Astrocyte (in vitro differentiated cells and primary cell): Measurements from ENCODE around the gene BMAL2. TPM values are rescaled to one million over a fixed set of nuclear protein-coding genes. Genes with fewer than 3 reads are reported as not detected.

Experiments used
- DNase-seq: peaks from one replicate; pipeline ENCODE4 v3.0.0-alpha.2; 2010; ENCODE audit warnings: low read depth
- FAIRE-seq: peaks from 2 replicates; lab custom pipeline; 2011; peaks lifted over from hg19 to GRCh38; lab: Jason Lieb, UNC
- H2AFZ ChIP-seq: 2 replicates; pipeline ENCODE4 v1.6.0; 2012; ENCODE audit warnings: low read depth, low read length, inconsistent platforms
- H3K27ac ChIP-seq: 2 replicates; pipeline ENCODE4 v1.5.1; 2011; ENCODE audit warnings: low read depth, low read length, inconsistent platforms
- H3K27me3 ChIP-seq: 2 replicates; pipeline ENCODE4 v1.6.0; 2011; ENCODE audit warnings: low read length, inconsistent platforms; ENCODE audit not compliant: insufficient read depth
- H3K36me3 ChIP-seq: 2 replicates; pipeline ENCODE4 v1.5.1; 2011; ENCODE audit warnings: low read length, inconsistent platforms; ENCODE audit not compliant: insufficient read depth
- H3K4me1 ChIP-seq: 2 replicates; pipeline ENCODE4 v1.5.1; 2011; ENCODE audit warnings: low read length, inconsistent platforms; ENCODE audit not compliant: insufficient read depth
- H3K4me2 ChIP-seq: 2 replicates; pipeline ENCODE4 v1.6.0; 2012; ENCODE audit warnings: low read length, inconsistent platforms
- H3K4me3 ChIP-seq: 2 replicates; pipeline ENCODE4 v1.5.1; 2011; ENCODE audit warnings: low read depth, mild to moderate bottlenecking, low read length, inconsistent platforms; ENCODE audit not compliant: insufficient read depth
- H3K79me2 ChIP-seq: 2 replicates; pipeline ENCODE4 v1.6.0; 2012; ENCODE audit warnings: mild to moderate bottlenecking, low read length, inconsistent platforms; ENCODE audit not compliant: insufficient read depth
- H3K9ac ChIP-seq: 2 replicates; pipeline ENCODE4 v1.6.0; 2012; ENCODE audit warnings: mild to moderate bottlenecking, low read length, inconsistent platforms
- H3K9me3 ChIP-seq: 2 replicates; pipeline ENCODE4 v1.5.1; 2012; ENCODE audit warnings: low read depth, mild to moderate bottlenecking, low read length, inconsistent platforms; ENCODE audit not compliant: insufficient read depth
- H4K20me1 ChIP-seq: 2 replicates; pipeline ENCODE4 v1.6.0; 2012; ENCODE audit warnings: low read length, inconsistent platforms; ENCODE audit not compliant: insufficient read depth
- H3K27ac Mint-ChIP-seq: one replicate; pipeline ENCODE4 v1.8.0; 2021; ENCODE audit warnings: mild to moderate bottlenecking, mixed read lengths; ENCODE audit not compliant: unreplicated experiment
- H3K27me3 Mint-ChIP-seq: one replicate; pipeline ENCODE4 v1.8.0; 2021; ENCODE audit warnings: low read depth, mixed read lengths; ENCODE audit not compliant: unreplicated experiment
- H3K36me3 Mint-ChIP-seq: one replicate; pipeline ENCODE4 v1.8.0; 2021; ENCODE audit warnings: low read depth, mixed read lengths; ENCODE audit not compliant: unreplicated experiment
- H3K4me1 Mint-ChIP-seq: one replicate; pipeline ENCODE4 v1.8.0; 2021; ENCODE audit warnings: low read depth, mixed read lengths; ENCODE audit not compliant: unreplicated experiment
- H3K4me3 Mint-ChIP-seq: one replicate; pipeline ENCODE4 v1.8.0; 2021; ENCODE audit warnings: mild to moderate bottlenecking, moderate library complexity, mixed read lengths; ENCODE audit not compliant: unreplicated experiment
- H3K9me3 Mint-ChIP-seq: one replicate; pipeline ENCODE4 v1.8.0; 2021; ENCODE audit warnings: mild to moderate bottlenecking, mixed read lengths; ENCODE audit not compliant: unreplicated experiment
- CTCF ChIP-seq: IDR thresholded peaks from 2 replicates; pipeline ENCODE4 v1.5.1; 2011; ENCODE audit warnings: low read depth, mild to moderate bottlenecking, inconsistent platforms, low read length, moderate library complexity; ENCODE audit not compliant: insufficient read depth
- EZH2 ChIP-seq: IDR thresholded peaks from 2 replicates; pipeline ENCODE4 v1.6.1; 2012; ENCODE audit warnings: mild to moderate bottlenecking, low read length, inconsistent platforms; ENCODE audit not compliant: insufficient read depth
- total RNA-seq: library from RNA; stranded (reverse); gene quantifications from 2 replicates; pipeline ENCODE4 v1.2.1, GENCODE V29; 2021

The BMAL2 gene
- total RNA-seq, 1 donor from 2014 or later: 13.6 TPM

- DNase-seq: peak; percentile 45
- TF ChIP-seq EZH2: no peak
- TF ChIP-seq CTCF: no peak
- no peak overlapping the region for H3K4me3 ChIP-seq
- H3K79me2 ChIP-seq: peaks cover 21% of the 10 kb centered on the region
- Mint-ChIP-seq H3K4me3 (no peak overlapping the region), H3K4me1 (no peaks in the 10 kb centered on the region), H3K27me3 (no peaks in the 10 kb centered on the region), H3K9me3 (no peaks in the 10 kb centered on the region), H3K27ac (no peak overlapping the region), H3K36me3 (no peaks in the 10 kb centered on the region)
- H2AFZ ChIP-seq: no peak overlapping the region
- no peaks in the 10 kb centered on the region for H3K9me3 ChIP-seq
- no peaks in the 10 kb centered on the region for H4K20me1 ChIP-seq
- no peaks in the 10 kb centered on the region for H3K4me1 ChIP-seq
- peak; percentile 49 for FAIRE-seq
- no peak overlapping the region for H3K27ac ChIP-seq
- H3K4me2 ChIP-seq: no peak overlapping the region
- no peak overlapping the region for H3K9ac ChIP-seq
- no peaks in the 10 kb centered on the region for H3K36me3 ChIP-seq
- H3K27me3 ChIP-seq: no peaks in the 10 kb centered on the region
Observed at GRCh38 chr12:27361372-27361771, 28.7 kb downstream of the BMAL2 start.

- Histone ChIP-seq H3K9ac (no peak overlapping the region), H3K4me1 (peaks cover 5% of the 10 kb centered on the region), H3K27me3 (no peaks in the 10 kb centered on the region), H2AFZ (no peak overlapping the region), H3K4me2 (no peak overlapping the region), H3K27ac (no peak overlapping the region), H3K79me2 (peaks cover 26% of the 10 kb centered on the region), H3K9me3 (no peaks in the 10 kb centered on the region), H3K36me3 (no peaks in the 10 kb centered on the region), H4K20me1 (no peaks in the 10 kb centered on the region), H3K4me3 (no peak overlapping the region)
- Mint-ChIP-seq H3K27ac (no peak overlapping the region), H3K27me3 (no peaks in the 10 kb centered on the region), H3K4me3 (no peak overlapping the region), H3K4me1 (no peaks in the 10 kb centered on the region), H3K36me3 (peaks cover 2% of the 10 kb centered on the region), H3K9me3 (no peaks in the 10 kb centered on the region)
- FAIRE-seq (no peak), DNase-seq (no peak)
- no peak for TF ChIP-seq CTCF
- TF ChIP-seq EZH2: no peak
Observed at GRCh38 chr12:27366621-27367020, 34.0 kb downstream of the BMAL2 start.

- Histone ChIP-seq H3K9me3 (no peaks in the 10 kb centered on the region), H3K79me2 (peaks cover 24% of the 10 kb centered on the region), H3K4me3 (no peak overlapping the region), H2AFZ (no peak overlapping the region), H3K27me3 (no peaks in the 10 kb centered on the region), H3K36me3 (no peaks in the 10 kb centered on the region), H4K20me1 (no peaks in the 10 kb centered on the region), H3K4me1 (peaks cover 5% of the 10 kb centered on the region), H3K27ac (no peak overlapping the region), H3K4me2 (no peak overlapping the region), H3K9ac (no peak overlapping the region)
- no peaks in the 10 kb centered on the region for H3K4me1 Mint-ChIP-seq
- peaks cover 2% of the 10 kb centered on the region for H3K36me3 Mint-ChIP-seq
- DNase-seq: peak; percentile 35
- H3K27me3 Mint-ChIP-seq: no peaks in the 10 kb centered on the region
- H3K9me3 Mint-ChIP-seq: no peaks in the 10 kb centered on the region
- H3K4me3 Mint-ChIP-seq: no peak overlapping the region
- TF ChIP-seq CTCF (no peak), EZH2 (no peak)
- H3K27ac Mint-ChIP-seq: no peak overlapping the region
- no peak for FAIRE-seq
Observed at GRCh38 chr12:27367078-27367477, 34.4 kb downstream of the BMAL2 start.
